22Rv1 (cell line): ENCODE results near the gene DMC1.

Source experiments
- ZFX ChIP-seq: fragments of 450-650 bp; IDR thresholded peaks from 2 replicates; pipeline ENCODE4 v1.6.1; 2017; ENCODE audit warnings: antibody characterized with exemption, borderline replicate concordance
- TF ChIP-seq, protein P1 (sequence below): fragments of 450-650 bp; IDR thresholded peaks from 2 replicates; pipeline ENCODE4 v1.5.1; 2017; ENCODE audit warnings: mild to moderate bottlenecking

DNA sequence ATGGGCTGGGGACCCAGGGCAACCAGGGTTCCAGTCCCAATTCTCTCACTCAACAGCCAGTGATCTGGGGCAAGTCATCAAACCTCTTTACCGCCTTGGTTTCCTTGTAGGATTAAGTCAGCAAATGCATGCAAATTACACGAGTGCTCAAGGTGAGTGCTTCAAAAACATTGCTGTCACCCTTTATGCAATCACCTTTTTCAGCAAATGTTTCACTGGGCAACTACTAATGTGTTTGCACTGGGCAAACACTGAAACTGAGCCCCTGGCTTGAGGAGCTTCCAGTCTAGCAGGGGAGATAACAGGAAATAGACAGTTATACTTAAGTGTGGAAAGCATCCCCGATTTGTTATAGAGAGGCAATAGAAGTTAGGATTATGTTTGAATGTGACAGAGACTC is 37.7 kb upstream of the DMC1 start:
- TF ChIP-seq, protein P1, sequence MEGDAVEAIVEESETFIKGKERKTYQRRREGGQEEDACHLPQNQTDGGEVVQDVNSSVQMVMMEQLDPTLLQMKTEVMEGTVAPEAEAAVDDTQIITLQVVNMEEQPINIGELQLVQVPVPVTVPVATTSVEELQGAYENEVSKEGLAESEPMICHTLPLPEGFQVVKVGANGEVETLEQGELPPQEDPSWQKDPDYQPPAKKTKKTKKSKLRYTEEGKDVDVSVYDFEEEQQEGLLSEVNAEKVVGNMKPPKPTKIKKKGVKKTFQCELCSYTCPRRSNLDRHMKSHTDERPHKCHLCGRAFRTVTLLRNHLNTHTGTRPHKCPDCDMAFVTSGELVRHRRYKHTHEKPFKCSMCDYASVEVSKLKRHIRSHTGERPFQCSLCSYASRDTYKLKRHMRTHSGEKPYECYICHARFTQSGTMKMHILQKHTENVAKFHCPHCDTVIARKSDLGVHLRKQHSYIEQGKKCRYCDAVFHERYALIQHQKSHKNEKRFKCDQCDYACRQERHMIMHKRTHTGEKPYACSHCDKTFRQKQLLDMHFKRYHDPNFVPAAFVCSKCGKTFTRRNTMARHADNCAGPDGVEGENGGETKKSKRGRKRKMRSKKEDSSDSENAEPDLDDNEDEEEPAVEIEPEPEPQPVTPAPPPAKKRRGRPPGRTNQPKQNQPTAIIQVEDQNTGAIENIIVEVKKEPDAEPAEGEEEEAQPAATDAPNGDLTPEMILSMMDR = no peak
- no peak for TF ChIP-seq ZFX
